SK-N-SH (cell line): ENCODE results near the gene TMEM174. TPM values are rescaled to one million over a fixed set of nuclear protein-coding genes. Genes with fewer than 3 reads are reported as not detected.

Experiments
- CTCF ChIA-PET: fragments of 300-600, 350-600 bp; formaldehyde crosslinking; extraction: SDS; loops from one replicate; lab custom pipeline; 2021; lab: Yijun Ruan, JAX
- POLR2A ChIA-PET: fragments of 350-600 bp; sonication (Branson Sonifier 250); formaldehyde crosslinking; extraction: SDS; loops from one replicate; lab custom pipeline; 2020; ENCODE audit warnings: antibody characterized with exemption, inconsistent platforms; lab: Yijun Ruan, JAX
- DNase-seq: peaks from one replicate; pipeline ENCODE4 v3.0.0; 2012
- H2AFZ ChIP-seq: fragments of 200-600 bp; sonication (generic); 2 replicates; pipeline ENCODE4 v1.8.1; 2016; ENCODE audit warnings: antibody characterized with exemption, mild to moderate bottlenecking, low read depth
- H3F3A ChIP-seq: fragments of 200-600 bp; sonication (generic); replicated peaks from 2 replicates; pipeline ENCODE3; 2016; ENCODE audit warnings: antibody characterized with exemption, mild to moderate bottlenecking; ENCODE audit not compliant: insufficient read depth
- H3K27ac ChIP-seq, 2 experiments: fragments of 200-500 bp in 1 of 2; fragments of 200-600 bp in 1 of 2; sonication (Bioruptor generic) in 1 of 2; sonication (generic), shearing (Covaris generic) in 1 of 2; 2 replicates each; pipeline versions ENCODE4 v1.5.1 to v1.6.1; 2014 to 2016; ENCODE audit warnings: low read depth in 2 of 2, inconsistent platforms in 1 of 2, low read length in 1 of 2, mild to moderate bottlenecking in 1 of 2, mixed read lengths in 1 of 2
- H3K27me3 ChIP-seq: fragments of 200-600 bp; sonication (generic), shearing (Covaris generic); 2 replicates; pipeline ENCODE4 v1.6.1; 2016; ENCODE audit warnings: mixed run types; ENCODE audit not compliant: insufficient read depth
- H3K36me3 ChIP-seq, 2 experiments: fragments of 200-500 bp in 1 of 2; fragments of 200-600 bp in 1 of 2; sonication (Bioruptor generic) in 1 of 2; sonication (generic) in 1 of 2; replicated peaks in 1 of 2; 2 replicates each; pipeline versions ENCODE3 to v1.5.1; 2014 to 2016; ENCODE audit warnings: low read length in 1 of 2, mild to moderate bottlenecking in 1 of 2; ENCODE audit not compliant: insufficient read depth in 2 of 2, control insufficient read depth in 1 of 2
- H3K4me1 ChIP-seq, 2 experiments: fragments of 200-500 bp in 1 of 2; fragments of 200-600 bp in 1 of 2; sonication (Bioruptor generic) in 1 of 2; sonication (generic), shearing (Covaris generic) in 1 of 2; 2 replicates each; pipeline versions ENCODE4 v1.5.1 to v1.6.1; 2014 to 2016; ENCODE audit warnings: low read depth in 1 of 2, low read length in 1 of 2, mixed run types in 1 of 2; ENCODE audit not compliant: insufficient read depth in 2 of 2, control insufficient read depth in 1 of 2
- H3K4me2 ChIP-seq: fragments of 200-600 bp; sonication (generic), shearing (Covaris generic); 2 replicates; pipeline ENCODE4 v1.6.1; 2017; ENCODE audit warnings: mixed run types
- H3K4me3 ChIP-seq, 2 experiments: fragments of 200-500 bp in 1 of 2; fragments of 200-600 bp in 1 of 2; sonication (Bioruptor generic) in 1 of 2; sonication (generic), shearing (Covaris generic) in 1 of 2; 2 replicates each; pipeline versions ENCODE4 v1.5.1 to v1.8.1; 2014 to 2016; ENCODE audit warnings: low read depth in 2 of 2, inconsistent platforms in 1 of 2, low read length in 1 of 2, mild to moderate bottlenecking in 1 of 2, mixed read lengths in 1 of 2, moderate library complexity in 1 of 2
- H3K79me2 ChIP-seq: fragments of 200-600 bp; sonication (generic); 2 replicates; pipeline ENCODE4 v1.8.1; 2017; ENCODE audit warnings: mild to moderate bottlenecking; ENCODE audit not compliant: insufficient read depth
- H3K9ac ChIP-seq: fragments of 200-600 bp; sonication (generic); 2 replicates; pipeline ENCODE4 v1.6.1; 2017; ENCODE audit warnings: mixed run types
- H3K9me2 ChIP-seq: fragments of 200-600 bp; sonication (generic); 2 replicates; pipeline ENCODE4 v1.6.1; 2017; ENCODE audit warnings: mixed run types
- H3K9me3 ChIP-seq: fragments of 200-600 bp; sonication (generic); 2 replicates; pipeline ENCODE4 v1.6.1; 2017; ENCODE audit warnings: mixed run types, mild to moderate bottlenecking, moderate library complexity
- H4K20me1 ChIP-seq: fragments of 200-600 bp; sonication (generic); 2 replicates; pipeline ENCODE4 v1.6.1; 2017; ENCODE audit warnings: mild to moderate bottlenecking, mixed run types; ENCODE audit not compliant: insufficient read depth
- CHD2 ChIP-seq: fragments of 150-350 bp; IDR thresholded peaks from 2 replicates; pipeline ENCODE4 v1.6.1; 2018; ENCODE audit warnings: low read length; ENCODE audit not compliant: partially characterized antibody
- CTCF ChIP-seq: fragments of 200-600 bp; sonication (generic); IDR thresholded peaks from 2 replicates; pipeline ENCODE4 v1.6.1; 2017; ENCODE audit warnings: antibody characterized with exemption, mild to moderate bottlenecking, moderate library complexity
- FOSL2 ChIP-seq: IDR thresholded peaks from 2 replicates; pipeline ENCODE4 v1.4.0; 2012; ENCODE audit warnings: low read depth, mild to moderate bottlenecking, moderate library complexity, borderline replicate concordance
- NFIC ChIP-seq: IDR thresholded peaks from 2 replicates; pipeline ENCODE4 v1.4.0; 2012; ENCODE audit warnings: borderline replicate concordance
- PBX3 ChIP-seq: IDR thresholded peaks from 2 replicates; pipeline ENCODE4; 2012
- RXRA ChIP-seq: IDR thresholded peaks from 2 replicates; pipeline ENCODE4 v1.4.0; 2012; ENCODE audit warnings: low read depth, mild to moderate bottlenecking, borderline replicate concordance
- SMC3 ChIP-seq: IDR thresholded peaks from 2 replicates; pipeline ENCODE4 v1.6.1; 2012; ENCODE audit warnings: low read depth, low read length, improper control_type of control experiment
- TAF1 ChIP-seq: IDR thresholded peaks from 2 replicates; pipeline ENCODE4 v1.6.1; 2012; ENCODE audit warnings: low read depth, mild to moderate bottlenecking, low read length, moderate library complexity, borderline replicate concordance
- TEAD4 ChIP-seq: IDR thresholded peaks from 2 replicates; pipeline ENCODE4 v1.4.0; 2012; ENCODE audit warnings: mild to moderate bottlenecking, borderline replicate concordance; ENCODE audit not compliant: insufficient read depth
- WGBS: methylation state at CpG from one replicate; pipeline ENCODE4 v1.1.6; 2017; ENCODE audit warnings: low lambda C conversion rate; 5-methylcytosine and 5-hydroxymethylcytosine counted together
- polyA plus RNA-seq, 3 experiments: library from polyadenylated mRNA; depleted of rRNA; stranded (reverse); fragments of >200 nt; gene quantifications; 2 replicates each; pipeline ENCODE4 v1.2.3, GENCODE V29; 2012

The TMEM174 gene
- polyA plus RNA-seq, 1 of the 3 experiments (the other 2 are of a cell fraction): not detected

GRCh38 chr5:73198833-73199592 is 26.0 kb downstream of the TMEM174 start:
- DNase-seq: no peak
- Histone ChIP-seq H3K36me3 (no peaks in the 10 kb centered on the region), H3K79me2 (no peaks in the 10 kb centered on the region), H3K4me3 (no peak overlapping the region), H3K27ac (peak overlapping the region in 1 of 2 experiments; percentile 34; a peak in 1 of 4 replicates), H4K20me1 (no peaks in the 10 kb centered on the region), H3K9me2 (no peaks in the 10 kb centered on the region), H3K9me3 (no peaks in the 10 kb centered on the region), H3K4me1 (peaks cover 0 to 7% of the 10 kb centered on the region in 2 experiments; a peak in 3 of 4 replicates), H3K27me3 (peaks cover 4% of the 10 kb centered on the region; the same call in 1 of the 2 replicates), H3K9ac (no peak overlapping the region), H3K4me2 (no peak overlapping the region), H2AFZ (no peak overlapping the region), H3F3A (peaks cover 14% of the 10 kb centered on the region)
- 58% methylated on average over 3 of the region's 3 CpGs for WGBS
- POLR2A ChIA-PET: no interaction called here
- CTCF ChIA-PET: interaction anchor here (3.8 kb wide), 1 partner anchor 16 kb away, joined by 43 read pairs; no protein-coding TSS in a partner anchor
- TF ChIP-seq SMC3 (no peak), PBX3 (no peak), CHD2 (no peak), FOSL2 (no peak), RXRA (no peak), NFIC (no peak), TEAD4 (no peak), TAF1 (no peak)

- no peak overlapping the region for H2AFZ ChIP-seq
- H3K9me2 ChIP-seq: no peaks in the 10 kb centered on the region
- ChIA-PET POLR2A (no interaction called here), CTCF (interaction anchor here (2.1 to 3.8 kb wide), 2 partner anchors 16 to 833 kb away, joined by 5 to 43 read pairs; no protein-coding TSS in a partner anchor)
- no peaks in the 10 kb centered on the region for H3K79me2 ChIP-seq
- no peak for DNase-seq
- no peaks in the 10 kb centered on the region for H3K36me3 ChIP-seq
- H4K20me1 ChIP-seq: no peaks in the 10 kb centered on the region
- WGBS: 59% methylated on average over 5 of the region's 5 CpGs
- H3K9ac ChIP-seq: no peak overlapping the region
- H3K9me3 ChIP-seq: no peaks in the 10 kb centered on the region
- H3F3A ChIP-seq: peaks cover 14% of the 10 kb centered on the region
- peaks cover 0 to 7% of the 10 kb centered on the region in 2 experiments; a peak in 3 of 4 replicates for H3K4me1 ChIP-seq
- H3K4me2 ChIP-seq: peak overlapping the region; percentile 34; the same call in 1 of the 2 replicates
- H3K4me3 ChIP-seq: no peak overlapping the region
- TF ChIP-seq NFIC (peak; percentile 53), PBX3 (peak; percentile 75), CTCF (no peak)
- peaks cover 4% of the 10 kb centered on the region; the same call in 1 of the 2 replicates for H3K27me3 ChIP-seq
- H3K27ac ChIP-seq: peak overlapping the region; percentile 34 to 35; a peak in 2 of 4 replicates
Measured at GRCh38 chr5:73199671-73200070, 26.7 kb downstream of the TMEM174 start.
